Ishikawa (cell line): ENCODE measurements around the gene COL15A1.

Experiments used
- CEBPB ChIP-seq: IDR thresholded peaks from 2 replicates; pipeline ENCODE4 v1.6.1; 2012
- CREB1 ChIP-seq: IDR thresholded peaks from 2 replicates; pipeline ENCODE4 v1.6.1; 2012; ENCODE audit warnings: low read depth
- EP300 ChIP-seq: IDR thresholded peaks from 2 replicates; pipeline ENCODE4 v1.6.1; 2012; ENCODE audit warnings: borderline replicate concordance
- FOXM1 ChIP-seq: IDR thresholded peaks from 2 replicates; pipeline ENCODE4 v1.6.1; 2012; ENCODE audit warnings: low read depth, borderline replicate concordance
- MAX ChIP-seq: IDR thresholded peaks from 2 replicates; pipeline ENCODE4 v1.6.1; 2012
- NFIC ChIP-seq: IDR thresholded peaks from 2 replicates; pipeline ENCODE4 v1.6.1; 2012
- RAD21 ChIP-seq: IDR thresholded peaks from 2 replicates; pipeline ENCODE4 v1.6.1; 2012; ENCODE audit warnings: low read depth
- REST ChIP-seq: IDR thresholded peaks from 2 replicates; pipeline ENCODE4 v1.6.1; 2012; ENCODE audit warnings: low read depth, mild to moderate bottlenecking
- TAF1 ChIP-seq: IDR thresholded peaks from 2 replicates; pipeline ENCODE4 v1.6.1; 2012; ENCODE audit warnings: low read depth, mild to moderate bottlenecking
- TEAD4 ChIP-seq: IDR thresholded peaks from 2 replicates; pipeline ENCODE4 v1.6.1; 2012
- YY1 ChIP-seq: IDR thresholded peaks from 2 replicates; pipeline ENCODE4 v1.6.1; 2012; ENCODE audit warnings: low read depth
- ZBTB7A ChIP-seq: IDR thresholded peaks from 2 replicates; pipeline ENCODE4 v1.6.1; 2012; ENCODE audit warnings: low read depth

- TF ChIP-seq CEBPB (no peak), RAD21 (peak; percentile 75), NFIC (no peak), YY1 (no peak), EP300 (no peak), TEAD4 (no peak), REST (no peak), MAX (no peak), CREB1 (no peak), FOXM1 (no peak), TAF1 (no peak), ZBTB7A (no peak)
Observed at GRCh38 chr9:99000476-99001395, 57.0 kb downstream of the COL15A1 start.
